ENCODE measurements around the gene IMMP2L.
A peak's percentile ranks its signal among the peaks of the same experiment; 100 is the strongest.

The IMMP2L gene

DNA sequence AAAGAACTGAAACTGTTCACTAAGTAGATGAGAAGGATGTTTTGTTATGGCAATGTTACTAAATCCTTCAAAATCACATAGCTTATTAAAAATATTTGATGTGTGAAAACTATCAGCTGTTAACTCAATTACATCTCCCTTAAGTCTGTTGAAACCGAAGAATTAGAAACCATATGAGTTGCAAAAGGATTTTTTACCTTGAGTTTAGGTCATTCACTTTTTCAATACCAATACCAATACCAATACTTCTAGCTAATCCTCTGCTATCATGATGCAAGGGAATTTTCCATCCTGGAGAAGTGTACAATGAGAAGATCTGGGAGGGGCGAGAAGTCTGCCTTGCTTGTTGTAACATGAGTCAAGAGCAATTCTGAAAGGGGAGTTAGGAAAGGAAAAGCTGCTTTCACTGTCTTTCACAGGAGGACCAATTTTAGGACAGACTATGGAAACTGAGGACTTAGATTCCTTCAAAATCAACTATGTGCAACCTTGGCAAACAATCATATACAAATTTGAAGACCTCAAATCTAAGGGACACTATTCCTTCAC is 199.7 kb downstream of the IMMP2L start:
- peak; percentile 55 for DNase-seq (ENCODE audit: low read depth)
- TF ChIP-seq, protein P1, sequence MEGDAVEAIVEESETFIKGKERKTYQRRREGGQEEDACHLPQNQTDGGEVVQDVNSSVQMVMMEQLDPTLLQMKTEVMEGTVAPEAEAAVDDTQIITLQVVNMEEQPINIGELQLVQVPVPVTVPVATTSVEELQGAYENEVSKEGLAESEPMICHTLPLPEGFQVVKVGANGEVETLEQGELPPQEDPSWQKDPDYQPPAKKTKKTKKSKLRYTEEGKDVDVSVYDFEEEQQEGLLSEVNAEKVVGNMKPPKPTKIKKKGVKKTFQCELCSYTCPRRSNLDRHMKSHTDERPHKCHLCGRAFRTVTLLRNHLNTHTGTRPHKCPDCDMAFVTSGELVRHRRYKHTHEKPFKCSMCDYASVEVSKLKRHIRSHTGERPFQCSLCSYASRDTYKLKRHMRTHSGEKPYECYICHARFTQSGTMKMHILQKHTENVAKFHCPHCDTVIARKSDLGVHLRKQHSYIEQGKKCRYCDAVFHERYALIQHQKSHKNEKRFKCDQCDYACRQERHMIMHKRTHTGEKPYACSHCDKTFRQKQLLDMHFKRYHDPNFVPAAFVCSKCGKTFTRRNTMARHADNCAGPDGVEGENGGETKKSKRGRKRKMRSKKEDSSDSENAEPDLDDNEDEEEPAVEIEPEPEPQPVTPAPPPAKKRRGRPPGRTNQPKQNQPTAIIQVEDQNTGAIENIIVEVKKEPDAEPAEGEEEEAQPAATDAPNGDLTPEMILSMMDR (conservative IDR thresholded peaks at IDR 0.05; ENCODE audit: control insufficient read depth, insufficient read depth, low read depth, low read length) = no peak
- no peak overlapping the region for H3K4me3 ChIP-seq (ENCODE audit: control insufficient read depth, low read depth, low read length)

GRCh38 chr7:111358915-111359314 is 203.4 kb downstream of the IMMP2L start:
- no peak for DNase-seq (ENCODE audit: low read depth)
- TF ChIP-seq, protein P1 (conservative IDR thresholded peaks at IDR 0.05; ENCODE audit: control insufficient read depth, insufficient read depth, low read depth, low read length) = no peak
- H3K4me3 ChIP-seq (ENCODE audit: control insufficient read depth, low read depth, low read length) = no peak overlapping the region

DNA sequence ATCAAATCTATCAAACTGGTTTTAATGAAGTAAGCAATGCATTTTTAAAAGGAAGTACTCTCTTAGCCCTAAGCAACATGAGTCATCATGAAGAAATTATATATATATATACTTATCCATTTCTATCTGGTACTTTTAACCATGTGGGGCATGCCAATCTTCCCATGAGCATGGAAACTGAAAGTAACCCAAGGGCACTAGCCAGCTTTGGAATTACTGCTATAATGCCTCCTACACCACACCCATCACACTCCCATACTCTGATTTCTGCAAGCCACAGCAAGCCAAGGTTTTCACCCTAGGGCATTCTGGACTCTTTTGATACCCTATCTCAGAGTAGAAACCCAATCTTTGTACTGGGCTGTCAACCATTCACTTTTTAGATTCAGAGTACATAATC is 204.6 kb downstream of the IMMP2L start:
- peak; percentile 13 for DNase-seq (ENCODE audit: low read depth)
- TF ChIP-seq, protein P1 (conservative IDR thresholded peaks at IDR 0.05; ENCODE audit: control insufficient read depth, insufficient read depth, low read depth, low read length) = no peak
- no peak overlapping the region for H3K4me3 ChIP-seq (ENCODE audit: control insufficient read depth, low read depth, low read length)

DNA sequence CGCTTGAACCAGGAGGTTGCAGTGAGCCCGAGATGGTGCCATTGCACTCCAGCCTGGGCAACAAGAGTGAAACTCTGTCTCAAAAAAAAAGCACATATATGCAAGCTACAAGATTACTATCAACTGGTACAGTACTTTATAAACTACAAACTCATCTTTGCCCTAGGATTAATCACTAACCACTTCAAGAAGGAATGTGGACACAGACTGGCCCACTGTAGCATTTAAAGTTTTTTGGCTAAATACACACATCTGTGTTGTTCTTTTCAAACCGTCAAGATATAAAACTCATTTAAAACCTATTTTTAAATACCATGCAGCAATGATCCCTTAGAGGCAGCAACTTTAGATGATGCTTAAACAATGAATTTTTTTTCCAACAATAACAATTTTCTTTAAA is 205.4 kb downstream of the IMMP2L start:
- TF ChIP-seq, protein P1 (conservative IDR thresholded peaks at IDR 0.05; ENCODE audit: control insufficient read depth, insufficient read depth, low read depth, low read length) = no peak
- H3K4me3 ChIP-seq (ENCODE audit: control insufficient read depth, low read depth, low read length) = no peak overlapping the region
- no peak for DNase-seq (ENCODE audit: low read depth)

DNA sequence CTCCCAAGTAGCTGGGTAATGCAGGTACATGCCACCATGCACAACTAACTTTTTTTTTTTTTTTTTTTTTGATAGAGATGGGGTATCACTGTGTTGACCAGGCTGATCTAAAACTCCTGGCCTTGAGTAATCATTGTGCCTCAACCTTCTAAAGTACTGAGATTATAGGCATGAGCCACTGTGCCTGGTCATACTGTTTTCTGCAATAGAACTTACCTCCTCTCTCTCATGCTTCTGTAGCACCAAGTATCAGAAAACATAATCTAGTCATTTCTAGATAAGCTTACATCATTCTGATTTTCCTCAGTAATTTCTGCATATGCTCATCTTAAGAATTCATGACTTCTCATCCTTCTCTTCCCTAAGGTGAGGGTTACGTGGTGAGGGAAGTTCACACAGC is 210.0 kb downstream of the IMMP2L start:
- no peak overlapping the region for H3K4me3 ChIP-seq (ENCODE audit: control insufficient read depth, low read depth, low read length)
- TF ChIP-seq, protein P1 (conservative IDR thresholded peaks at IDR 0.05; ENCODE audit: control insufficient read depth, insufficient read depth, low read depth, low read length) = no peak
- no peak for DNase-seq (ENCODE audit: low read depth)

DNA sequence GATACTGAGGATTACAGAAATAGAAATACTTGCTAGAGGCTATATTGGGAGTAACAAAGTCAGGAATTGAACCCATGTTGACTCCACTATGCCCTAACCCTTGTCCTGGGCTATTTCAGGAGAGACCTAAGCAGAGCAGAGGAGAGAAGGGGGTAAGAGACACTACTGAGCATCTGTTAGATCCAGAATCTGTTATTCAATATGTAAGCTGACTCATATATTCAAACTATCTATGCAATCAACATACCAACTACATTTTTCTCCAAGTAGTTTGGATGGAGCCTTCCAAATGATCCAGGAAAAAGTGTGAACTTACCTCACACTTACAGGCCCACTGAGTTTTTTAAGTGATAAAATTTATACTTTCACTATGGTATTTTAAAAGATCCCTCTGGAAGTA is 216.1 kb downstream of the IMMP2L start:
- DNase-seq (ENCODE audit: low read depth) = no peak
- H3K4me3 ChIP-seq (ENCODE audit: control insufficient read depth, low read depth, low read length) = no peak overlapping the region
- TF ChIP-seq, protein P1 (conservative IDR thresholded peaks at IDR 0.05; ENCODE audit: control insufficient read depth, insufficient read depth, low read depth, low read length) = no peak

DNA sequence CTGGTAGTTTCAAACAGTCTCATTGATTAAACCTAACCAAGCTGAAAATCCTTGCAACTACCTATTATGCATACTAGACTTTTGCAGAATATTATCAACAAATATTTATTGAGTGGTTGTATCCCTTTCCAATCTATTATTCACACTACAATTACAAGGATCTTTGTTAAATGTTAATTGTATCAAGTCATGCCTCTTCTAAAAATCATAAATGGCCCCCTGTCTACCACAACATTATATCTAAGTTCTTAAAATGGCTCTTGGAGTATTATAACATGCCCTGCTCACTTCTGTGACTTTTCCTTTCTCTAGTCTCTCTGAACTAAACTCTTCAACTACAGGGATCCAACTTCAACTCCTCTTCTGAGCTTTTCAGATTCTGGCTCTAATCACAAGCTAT is 219.3 kb downstream of the IMMP2L start:
- H3K4me3 ChIP-seq (ENCODE audit: control insufficient read depth, low read depth, low read length) = no peak overlapping the region
- no peak for DNase-seq (ENCODE audit: low read depth)
- TF ChIP-seq, protein P1 (conservative IDR thresholded peaks at IDR 0.05; ENCODE audit: control insufficient read depth, insufficient read depth, low read depth, low read length) = no peak
